Esophagus muscularis mucosa (tissue), 4 donors: ENCODE data around the gene HECA.
"Not testable (repeated sequence)": the region's sequence is repeated elsewhere in the genome, so short reads cannot be mapped to it uniquely, and the experiment has no call there.

Source experiments
- EP300 ChIP-seq: sonication (generic); formaldehyde crosslinking; IDR thresholded peaks from one replicate; pipeline ENCODE4 v1.6.1; 2017; ENCODE audit warnings: antibody characterized with exemption
- POLR2A ChIP-seq: fragments of 450-650 bp; IDR thresholded peaks from one replicate; pipeline ENCODE4 v1.6.1; 2017; ENCODE audit warnings: antibody characterized with exemption, moderate library complexity, mild to moderate bottlenecking, low read depth
- POLR2AphosphoS5 ChIP-seq, 2 donors: sonication (generic); formaldehyde crosslinking; IDR thresholded peaks; one replicate each; pipeline ENCODE4 v1.6.1; 2017; ENCODE audit warnings: antibody characterized with exemption in 2 of 2
- TF ChIP-seq, protein P1 (sequence below), 3 experiments: fragments of 200-600 bp in 2 of 3; fragments of 450-650 bp in 1 of 3; sonication (generic) in 2 of 3; IDR thresholded peaks; one replicate each; pipeline ENCODE4 v1.5.1; 2017 to 2019; ENCODE audit warnings: antibody characterized with exemption in 3 of 3, mild to moderate bottlenecking in 2 of 3, moderate library complexity in 1 of 3

- TF ChIP-seq, protein P1, sequence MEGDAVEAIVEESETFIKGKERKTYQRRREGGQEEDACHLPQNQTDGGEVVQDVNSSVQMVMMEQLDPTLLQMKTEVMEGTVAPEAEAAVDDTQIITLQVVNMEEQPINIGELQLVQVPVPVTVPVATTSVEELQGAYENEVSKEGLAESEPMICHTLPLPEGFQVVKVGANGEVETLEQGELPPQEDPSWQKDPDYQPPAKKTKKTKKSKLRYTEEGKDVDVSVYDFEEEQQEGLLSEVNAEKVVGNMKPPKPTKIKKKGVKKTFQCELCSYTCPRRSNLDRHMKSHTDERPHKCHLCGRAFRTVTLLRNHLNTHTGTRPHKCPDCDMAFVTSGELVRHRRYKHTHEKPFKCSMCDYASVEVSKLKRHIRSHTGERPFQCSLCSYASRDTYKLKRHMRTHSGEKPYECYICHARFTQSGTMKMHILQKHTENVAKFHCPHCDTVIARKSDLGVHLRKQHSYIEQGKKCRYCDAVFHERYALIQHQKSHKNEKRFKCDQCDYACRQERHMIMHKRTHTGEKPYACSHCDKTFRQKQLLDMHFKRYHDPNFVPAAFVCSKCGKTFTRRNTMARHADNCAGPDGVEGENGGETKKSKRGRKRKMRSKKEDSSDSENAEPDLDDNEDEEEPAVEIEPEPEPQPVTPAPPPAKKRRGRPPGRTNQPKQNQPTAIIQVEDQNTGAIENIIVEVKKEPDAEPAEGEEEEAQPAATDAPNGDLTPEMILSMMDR (IDR thresholded peaks at IDR 0.05) = not testable (repeated sequence)
- TF ChIP-seq POLR2AphosphoS5 (IDR thresholded peaks at IDR 0.05); EP300; POLR2A: not testable (repeated sequence)
Measured at GRCh38 chr6:139212460-139212859, 77.6 kb downstream of the HECA start.
